HT1080 (cell line): Measurements from ENCODE around the gene PNMA8C. TPM values are rescaled to one million over a fixed set of nuclear protein-coding genes. Genes with fewer than 3 reads are reported as not detected.

Experiments used
- total RNA-seq: library from RNA; depleted of rRNA; stranded (reverse); fragments of >200 nt; shearing (Covaris generic); gene quantifications from 2 replicates; pipeline ENCODE4 v1.2.3, GENCODE V29; 2014; rRNA removed

Gene PNMA8C
- total RNA-seq, 1 experiment from 2014 or later, result not detected

Other genes starting within 250 kb of the PNMA8C start
- not detected in 2 replicates for gene IGFL1, start 199.2 kb downstream of the PNMA8C start, total RNA-seq
- gene HIF3A, start 131.9 kb downstream of the PNMA8C start, total RNA-seq, result not detected in 2 replicates
- gene PPP5C, start 81.8 kb downstream of the PNMA8C start, total RNA-seq, result 118 and 130 TPM in 2 replicates
- gene CCDC8, start 15.4 kb downstream of the PNMA8C start, total RNA-seq, result not detected in 2 replicates
- gene PNMA8A, start 42.6 kb upstream of the PNMA8C start, total RNA-seq, result not detected in 2 replicates
- not detected in 2 replicates for gene PNMA8B, start 66.9 kb upstream of the PNMA8C start, total RNA-seq
- gene CALM3, start 172.4 kb upstream of the PNMA8C start, total RNA-seq, result 173 and 213 TPM in 2 replicates
- 1.7 and 1.8 TPM in 2 replicates for gene PTGIR, start 196.2 kb upstream of the PNMA8C start, total RNA-seq
- gene GNG8, start 207.3 kb upstream of the PNMA8C start, total RNA-seq, result not detected in 2 replicates
- 0.60 and 1.1 TPM in 2 replicates for gene DACT3, start 232.2 kb upstream of the PNMA8C start, total RNA-seq